ENCODE results near the gene CFAP100.

Gene CFAP100

GRCh38 chr3:126484662-126485061, 90.0 kb downstream of the CFAP100 start:
- no peak for DNase-seq

DNA sequence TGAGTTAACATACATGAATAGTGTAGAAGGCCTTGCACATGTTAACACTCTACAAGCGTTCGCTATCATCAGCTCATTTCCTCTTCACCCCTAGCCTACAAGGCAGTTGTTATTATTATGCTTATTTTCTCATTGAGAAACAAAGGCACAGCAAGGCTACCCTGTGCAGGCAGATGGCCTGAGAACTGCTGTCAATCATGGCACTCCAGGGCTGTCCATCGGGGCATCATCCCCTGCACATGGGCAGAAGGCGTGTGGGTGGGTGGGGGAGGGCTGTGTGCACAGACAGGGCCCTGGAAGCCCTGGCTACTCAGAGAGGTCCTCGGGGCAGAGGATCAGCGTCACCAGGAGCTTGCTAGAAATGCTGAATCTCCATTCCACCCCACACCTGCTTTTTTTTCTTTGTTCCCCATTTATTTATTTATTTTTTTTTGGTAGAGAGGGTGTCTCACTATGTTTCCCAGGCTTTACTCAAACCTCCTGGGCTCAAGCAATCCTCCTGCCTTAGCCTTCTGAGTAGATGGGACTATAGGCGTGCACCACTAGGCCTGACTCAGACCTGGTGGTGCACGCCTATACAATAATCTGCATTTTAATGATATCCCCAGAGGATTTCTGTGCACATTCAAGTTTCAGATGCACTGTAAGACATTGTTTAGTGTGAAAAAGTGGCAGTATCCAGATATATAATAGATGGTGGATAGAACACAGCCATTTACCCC, 90.6 kb downstream of the CFAP100 start:
- DNase-seq = no peak

DNA sequence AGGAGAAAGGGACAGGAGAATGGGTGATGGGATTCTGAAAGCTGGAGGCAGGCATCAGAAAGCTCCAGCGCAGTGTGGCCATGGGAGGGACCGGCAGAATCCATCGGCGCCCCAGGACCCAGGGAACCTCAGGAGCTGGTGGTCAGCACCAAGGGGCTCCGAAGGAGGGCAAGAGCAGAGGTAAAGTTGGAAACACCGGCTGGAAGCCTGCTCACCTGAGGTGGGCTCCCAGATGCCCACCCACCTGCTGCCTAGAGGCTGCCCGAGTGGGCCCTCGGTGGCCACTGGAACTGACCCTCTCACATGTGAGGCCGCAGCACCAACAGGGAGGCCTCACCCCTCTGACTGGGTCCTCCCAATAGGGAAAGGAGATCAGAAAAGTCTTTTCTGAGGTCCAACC, 91.2 kb downstream of the CFAP100 start:
- DNase-seq = no peak
